Measurements from ENCODE around the gene ASAP3. TPM values are rescaled to one million over a fixed set of nuclear protein-coding genes. Genes with fewer than 3 reads are reported as not detected.

Gene ASAP3
- total and polyA plus RNA-seq, 2 of the 13 experiments (the other 11 are each of a cell fraction or from before 2014, with no cell fraction given), result 32.6 to 37.0 TPM

DNA sequence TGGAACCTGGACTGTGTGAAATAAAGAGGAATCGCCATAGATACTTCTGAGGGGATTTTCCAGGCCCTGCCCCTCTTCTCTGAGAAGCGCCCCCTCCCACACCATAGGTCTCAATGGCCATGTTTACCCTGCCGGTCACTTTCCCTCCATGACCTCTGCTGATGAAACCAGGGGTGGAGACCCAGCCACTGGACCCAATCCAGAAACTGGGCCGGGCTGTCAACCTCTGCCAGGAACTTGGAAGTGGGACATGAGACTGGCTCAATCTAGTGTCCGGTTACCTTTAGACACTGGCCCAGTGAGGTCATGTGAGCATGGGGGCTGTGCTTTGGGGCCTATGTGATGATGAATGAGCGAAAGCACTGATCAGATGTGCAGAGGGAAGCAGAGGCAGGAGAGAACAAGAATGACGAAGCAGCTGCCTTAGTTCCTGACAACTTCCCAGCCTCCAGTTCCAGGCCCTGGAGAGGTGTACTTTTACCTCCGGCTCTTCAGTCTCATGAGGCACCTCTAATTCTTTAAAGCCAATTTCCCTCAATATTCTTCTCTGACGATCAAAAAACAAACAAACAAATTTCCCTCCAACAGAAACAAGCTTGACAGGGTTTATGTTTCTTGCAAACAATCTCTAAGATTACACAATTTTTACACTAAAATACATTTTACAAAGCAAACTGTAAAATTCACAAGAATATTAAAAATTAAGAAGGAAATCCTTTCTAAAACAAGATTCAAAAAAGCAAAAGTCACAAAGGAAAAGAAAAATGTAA, 4.9 kb downstream of the ASAP3 start (continued):
- TF ChIP-seq, protein P1, sequence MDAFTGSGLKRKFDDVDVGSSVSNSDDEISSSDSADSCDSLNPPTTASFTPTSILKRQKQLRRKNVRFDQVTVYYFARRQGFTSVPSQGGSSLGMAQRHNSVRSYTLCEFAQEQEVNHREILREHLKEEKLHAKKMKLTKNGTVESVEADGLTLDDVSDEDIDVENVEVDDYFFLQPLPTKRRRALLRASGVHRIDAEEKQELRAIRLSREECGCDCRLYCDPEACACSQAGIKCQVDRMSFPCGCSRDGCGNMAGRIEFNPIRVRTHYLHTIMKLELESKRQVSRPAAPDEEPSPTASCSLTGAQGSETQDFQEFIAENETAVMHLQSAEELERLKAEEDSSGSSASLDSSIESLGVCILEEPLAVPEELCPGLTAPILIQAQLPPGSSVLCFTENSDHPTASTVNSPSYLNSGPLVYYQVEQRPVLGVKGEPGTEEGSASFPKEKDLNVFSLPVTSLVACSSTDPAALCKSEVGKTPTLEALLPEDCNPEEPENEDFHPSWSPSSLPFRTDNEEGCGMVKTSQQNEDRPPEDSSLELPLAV (CRISPR knock-in tag; conservative IDR thresholded peaks at IDR 0.05; ENCODE audit: low read depth), result no peak
- TF ChIP-seq CREM (IDR thresholded peaks at IDR 0.05), result peak; percentile 70
- TF ChIP-seq CREM (CRISPR knock-in tag; IDR thresholded peaks at IDR 0.05), result no peak
- no peak for TF ChIP-seq ISX (CRISPR knock-in tag; conservative IDR thresholded peaks at IDR 0.05)
- TF ChIP-seq ZNF251 (CRISPR knock-in tag; IDR thresholded peaks at IDR 0.05), result no peak
- TF ChIP-seq ZEB1 (IDR thresholded peaks at IDR 0.05; ENCODE audit: insufficient replicate concordance, low read depth), result no peak
- TF ChIP-seq SUZ12 (IDR thresholded peaks at IDR 0.05; ENCODE audit: low read depth, low read length), result no peak
- TF ChIP-seq SMAD3 (CRISPR knock-in tag; IDR thresholded peaks at IDR 0.05), result no peak
- TF ChIP-seq HOXD1 (CRISPR knock-in tag; IDR thresholded peaks at IDR 0.05), result no peak
- TF ChIP-seq KDM3A (CRISPR knock-in tag; IDR thresholded peaks at IDR 0.05; ENCODE audit: low read depth), result peak; percentile 62; the same call in 1 of the 2 replicates
- TF ChIP-seq, protein P2, sequence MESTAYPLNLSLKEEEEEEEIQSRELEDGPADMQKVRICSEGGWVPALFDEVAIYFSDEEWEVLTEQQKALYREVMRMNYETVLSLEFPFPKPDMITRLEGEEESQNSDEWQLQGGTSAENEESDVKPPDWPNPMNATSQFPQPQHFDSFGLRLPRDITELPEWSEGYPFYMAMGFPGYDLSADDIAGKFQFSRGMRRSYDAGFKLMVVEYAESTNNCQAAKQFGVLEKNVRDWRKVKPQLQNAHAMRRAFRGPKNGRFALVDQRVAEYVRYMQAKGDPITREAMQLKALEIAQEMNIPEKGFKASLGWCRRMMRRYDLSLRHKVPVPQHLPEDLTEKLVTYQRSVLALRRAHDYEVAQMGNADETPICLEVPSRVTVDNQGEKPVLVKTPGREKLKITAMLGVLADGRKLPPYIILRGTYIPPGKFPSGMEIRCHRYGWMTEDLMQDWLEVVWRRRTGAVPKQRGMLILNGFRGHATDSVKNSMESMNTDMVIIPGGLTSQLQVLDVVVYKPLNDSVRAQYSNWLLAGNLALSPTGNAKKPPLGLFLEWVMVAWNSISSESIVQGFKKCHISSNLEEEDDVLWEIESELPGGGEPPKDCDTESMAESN (CRISPR knock-in tag; conservative IDR thresholded peaks at IDR 0.05), result no peak
- TF ChIP-seq PAX8 (CRISPR knock-in tag; IDR thresholded peaks at IDR 0.05; ENCODE audit: borderline replicate concordance), result no peak
- TF ChIP-seq KAT7 (CRISPR knock-in tag; IDR thresholded peaks at IDR 0.05; ENCODE audit: borderline replicate concordance), result peak; percentile 37; the same call in 1 of the 2 replicates
- no peak for TF ChIP-seq ZNF230 (CRISPR knock-in tag; IDR thresholded peaks at IDR 0.05)
- TF ChIP-seq ELF1 (CRISPR knock-in tag; IDR thresholded peaks at IDR 0.05), result 0 out of 2 replicates have a peak, but pooled peaks have one; percentile 29
- TF ChIP-seq ZFX (CRISPR knock-in tag; IDR thresholded peaks at IDR 0.05; ENCODE audit: low read depth), result peak; percentile 83
- no peak for TF ChIP-seq POLR2AphosphoS2 (IDR thresholded peaks at IDR 0.05; ENCODE audit: low read depth, low read length)
- no peak; the same call in 1 of the 2 replicates for TF ChIP-seq ZNF296 (CRISPR knock-in tag; conservative IDR thresholded peaks at IDR 0.05)
- peak; percentile 24; the same call in 1 of the 2 replicates for TF ChIP-seq HMG20B (CRISPR knock-in tag; conservative IDR thresholded peaks at IDR 0.05)
- no peak for TF ChIP-seq SRSF9 (IDR thresholded peaks at IDR 0.05; ENCODE audit: borderline replicate concordance, insufficient read depth, low read depth, low read length, poor library complexity, severe bottlenecking)
- TF ChIP-seq, protein P3, sequence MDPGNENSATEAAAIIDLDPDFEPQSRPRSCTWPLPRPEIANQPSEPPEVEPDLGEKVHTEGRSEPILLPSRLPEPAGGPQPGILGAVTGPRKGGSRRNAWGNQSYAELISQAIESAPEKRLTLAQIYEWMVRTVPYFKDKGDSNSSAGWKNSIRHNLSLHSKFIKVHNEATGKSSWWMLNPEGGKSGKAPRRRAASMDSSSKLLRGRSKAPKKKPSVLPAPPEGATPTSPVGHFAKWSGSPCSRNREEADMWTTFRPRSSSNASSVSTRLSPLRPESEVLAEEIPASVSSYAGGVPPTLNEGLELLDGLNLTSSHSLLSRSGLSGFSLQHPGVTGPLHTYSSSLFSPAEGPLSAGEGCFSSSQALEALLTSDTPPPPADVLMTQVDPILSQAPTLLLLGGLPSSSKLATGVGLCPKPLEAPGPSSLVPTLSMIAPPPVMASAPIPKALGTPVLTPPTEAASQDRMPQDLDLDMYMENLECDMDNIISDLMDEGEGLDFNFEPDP (CRISPR knock-in tag; conservative IDR thresholded peaks at IDR 0.05), result no peak
- TF ChIP-seq, protein P4, sequence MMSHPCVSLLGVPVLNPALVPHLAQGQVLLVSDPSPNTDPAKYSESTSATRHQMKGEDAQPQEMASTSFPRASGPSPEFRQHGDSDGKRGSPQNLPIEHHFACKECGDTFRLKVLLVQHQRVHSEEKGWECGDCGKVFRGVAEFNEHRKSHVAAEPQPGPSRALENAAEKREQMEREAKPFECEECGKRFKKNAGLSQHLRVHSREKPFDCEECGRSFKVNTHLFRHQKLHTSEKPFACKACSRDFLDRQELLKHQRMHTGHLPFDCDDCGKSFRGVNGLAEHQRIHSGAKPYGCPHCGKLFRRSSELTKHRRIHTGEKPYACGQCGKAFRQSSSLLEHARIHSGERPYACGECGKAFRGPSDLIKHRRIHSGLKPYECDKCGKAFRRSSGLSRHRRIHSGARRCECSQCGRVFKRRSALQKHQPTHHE (CRISPR knock-in tag; IDR thresholded peaks at IDR 0.05; ENCODE audit: borderline replicate concordance), result peak; percentile 30; the same call in 1 of the 2 replicates

Data from HepG2 (cell line).